DND-41 (cell line): Measurements from ENCODE around the gene DLK2.
"Not testable (repeated sequence)": the region's sequence is repeated elsewhere in the genome, so short reads cannot be mapped to it uniquely, and the experiment has no call there.

Experiments used
- ATAC-seq: fragments of 200-7000 bp; cut with Tn5 transposase; 3 replicates; pipeline ENCODE4 v1.9.1; 2021; ENCODE audit warnings: low read depth; ENCODE audit not compliant: insufficient read depth
- DNase-seq: peaks from one replicate; pipeline ENCODE4 v3.0.0-alpha.2; 2020
- H2AFZ ChIP-seq: 2 replicates; pipeline ENCODE4 v1.6.0; 2012; ENCODE audit warnings: low read depth, low read length
- H3K27ac ChIP-seq: 2 replicates; pipeline ENCODE4 v1.5.1; 2012; ENCODE audit warnings: low read length, inconsistent platforms
- H3K27me3 ChIP-seq: fragments of 200-600 bp; sonication (generic); 2 replicates; pipeline ENCODE4 v1.6.0; 2012; ENCODE audit warnings: low read length, mild to moderate bottlenecking, inconsistent platforms; ENCODE audit not compliant: insufficient read depth, poor library complexity
- H3K36me3 ChIP-seq: 2 replicates; pipeline ENCODE4 v1.5.1; 2012; ENCODE audit warnings: low read length, inconsistent platforms; ENCODE audit not compliant: insufficient read depth
- H3K4me1 ChIP-seq: 2 replicates; pipeline ENCODE4 v1.5.1; 2012; ENCODE audit warnings: mild to moderate bottlenecking, low read length; ENCODE audit not compliant: insufficient read depth
- H3K4me2 ChIP-seq: 2 replicates; pipeline ENCODE4 v1.6.0; 2012; ENCODE audit warnings: mild to moderate bottlenecking, moderate library complexity, low read length, inconsistent platforms; ENCODE audit not compliant: insufficient read depth
- H3K4me3 ChIP-seq, 2 experiments: fragments of 200-600 bp in 1 of 2; shearing (Covaris generic) in 1 of 2; 2 replicates each; pipeline ENCODE4 v1.5.1; 2012 to 2016; ENCODE audit warnings: inconsistent platforms in 2 of 2, low read length in 2 of 2, mild to moderate bottlenecking in 2 of 2, low read depth in 1 of 2, moderate library complexity in 1 of 2
- H3K79me2 ChIP-seq: 2 replicates; pipeline ENCODE4 v1.6.0; 2012; ENCODE audit warnings: low read length, inconsistent platforms; ENCODE audit not compliant: insufficient read depth
- H3K9ac ChIP-seq: 2 replicates; pipeline ENCODE4 v1.6.0; 2012; ENCODE audit warnings: low read depth, mild to moderate bottlenecking, inconsistent platforms, low read length, moderate library complexity
- H3K9me3 ChIP-seq: 2 replicates; pipeline ENCODE4 v1.5.1; 2012; ENCODE audit warnings: low read length, moderate library complexity, mild to moderate bottlenecking, inconsistent platforms; ENCODE audit not compliant: insufficient read depth, severe bottlenecking
- H4K20me1 ChIP-seq: 2 replicates; pipeline ENCODE4 v1.6.0; 2012; ENCODE audit warnings: low read length; ENCODE audit not compliant: insufficient read depth
- CTCF ChIP-seq: IDR thresholded peaks from 2 replicates; pipeline ENCODE4 v1.5.1; 2012; ENCODE audit warnings: borderline replicate concordance, low read length, moderate library complexity, mild to moderate bottlenecking; ENCODE audit not compliant: poor library complexity, severe bottlenecking; ENCODE audit errors: extremely low read depth
- EZH2 ChIP-seq: IDR thresholded peaks from 3 replicates; pipeline ENCODE4 v1.6.1; 2012; ENCODE audit warnings: borderline replicate concordance, low read depth, mild to moderate bottlenecking, moderate library complexity, low read length, inconsistent platforms; ENCODE audit not compliant: severe bottlenecking

The DLK2 gene

DNA sequence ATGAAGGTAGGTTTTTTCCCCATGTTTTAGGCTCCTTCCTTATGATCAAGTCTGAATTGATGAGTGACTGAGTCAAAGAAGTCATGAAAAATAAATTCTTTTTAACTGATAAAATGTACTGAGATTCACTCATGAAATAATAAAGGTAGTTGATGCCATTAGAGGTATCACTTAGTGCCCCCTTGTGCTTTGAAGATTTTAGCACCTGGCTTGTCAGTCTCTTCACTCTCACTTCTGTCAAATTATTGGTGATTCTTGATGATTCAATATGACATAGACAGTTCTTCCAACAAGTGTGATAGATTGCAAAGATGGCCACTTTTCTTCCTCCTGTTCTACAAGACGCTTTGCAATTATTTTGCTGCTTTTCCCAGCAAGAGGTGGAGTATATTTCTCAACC, 4.2 kb upstream of the DLK2 start:
- H2AFZ ChIP-seq = no peak overlapping the region
- H3K4me3 ChIP-seq = no peak overlapping the region
- H3K27ac ChIP-seq = no peak overlapping the region
- no peak for DNase-seq
- no peak overlapping the region for H3K4me2 ChIP-seq
- TF ChIP-seq CTCF (peak; percentile 14), EZH2 (no peak)
- no peaks in the 10 kb centered on the region for H3K4me1 ChIP-seq
- no peak for ATAC-seq
- no peaks in the 10 kb centered on the region for H3K9me3 ChIP-seq
- no peak overlapping the region for H3K9ac ChIP-seq
- H3K27me3 ChIP-seq = peaks cover 3% of the 10 kb centered on the region
- no peaks in the 10 kb centered on the region for H3K36me3 ChIP-seq
- no peaks in the 10 kb centered on the region for H4K20me1 ChIP-seq
- H3K79me2 ChIP-seq = no peaks in the 10 kb centered on the region

DNA sequence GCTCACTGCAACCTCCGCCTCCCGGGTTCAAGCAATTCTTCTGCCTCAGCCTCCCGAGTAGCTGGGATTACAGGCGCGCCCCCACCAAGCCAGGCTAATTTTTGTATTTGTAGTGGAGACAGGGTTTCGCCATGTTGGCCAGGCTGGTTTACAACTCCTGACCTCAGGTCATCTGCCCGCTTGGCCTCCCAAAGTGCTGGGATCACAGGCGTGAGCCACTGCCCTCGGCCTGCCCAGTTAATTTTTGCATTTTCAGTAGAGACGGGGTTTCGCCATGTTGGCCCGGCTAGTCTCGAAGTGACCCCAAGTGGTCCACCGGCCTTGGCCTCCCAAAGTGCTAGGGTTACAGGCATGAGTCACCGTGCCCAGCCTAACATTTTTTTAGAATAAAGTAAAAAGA, 2.8 kb upstream of the DLK2 start:
- H3K4me1 ChIP-seq, ATAC-seq, H3K79me2 ChIP-seq, H3K9me3 ChIP-seq, H3K9ac ChIP-seq, H3K36me3 ChIP-seq, H4K20me1 ChIP-seq, H3K4me2 ChIP-seq, H2AFZ ChIP-seq, H3K27ac ChIP-seq, DNase-seq, H3K27me3 ChIP-seq, H3K4me3 ChIP-seq: not testable (repeated sequence)

- H3K79me2 ChIP-seq = no peaks in the 10 kb centered on the region
Measured at GRCh38 chr6:43457643-43458042, 2.3 kb upstream of the DLK2 start.

More at GRCh38 chr6:43457643-43458042, 2.3 kb upstream of the DLK2 start:
- H3K9ac ChIP-seq = no peak overlapping the region
- DNase-seq (no peak), ATAC-seq (no peak)
- no peaks in the 10 kb centered on the region; the same call in 1 of the 2 replicates for H4K20me1 ChIP-seq
- no peak overlapping the region for H2AFZ ChIP-seq
- H3K27ac ChIP-seq = no peak overlapping the region
- H3K9me3 ChIP-seq = no peaks in the 10 kb centered on the region
- H3K4me1 ChIP-seq = no peaks in the 10 kb centered on the region
- peaks cover 3% of the 10 kb centered on the region for H3K27me3 ChIP-seq
- H3K4me3 ChIP-seq = no peak overlapping the region
- TF ChIP-seq CTCF (no peak), EZH2 (no peak)
- peaks cover 3% of the 10 kb centered on the region; the same call in 1 of the 2 replicates for H3K36me3 ChIP-seq
- no peak overlapping the region for H3K4me2 ChIP-seq
